H9 (cell line): Measurements from ENCODE around the gene CDH8. TPM values are rescaled to one million over a fixed set of nuclear protein-coding genes. Genes with fewer than 3 reads are reported as not detected.

Experiments used
- DNase-seq: peaks from one replicate; pipeline ENCODE4 v3.0.0-alpha.2; 2017
- H2AFZ ChIP-seq: one replicate; pipeline ENCODE4 v1.6.1; 2013; ENCODE audit warnings: mild to moderate bottlenecking, low read length, control low read depth, moderate library complexity
- H2AK5ac ChIP-seq: 2 replicates; pipeline ENCODE4 v1.6.1; 2013; ENCODE audit warnings: low read length, control low read depth, mixed read lengths; ENCODE audit not compliant: insufficient read length
- H2BK120ac ChIP-seq: one replicate; pipeline ENCODE4 v1.6.1; 2013; ENCODE audit warnings: low read depth, mild to moderate bottlenecking, low read length, control low read depth, inconsistent platforms; ENCODE audit not compliant: poor library complexity, severe bottlenecking
- H2BK12ac ChIP-seq: 2 replicates; pipeline ENCODE4 v1.6.1; 2013; ENCODE audit warnings: low read length, control low read depth, mixed read lengths, low read depth; ENCODE audit not compliant: insufficient read length
- H2BK15ac ChIP-seq: 2 replicates; pipeline ENCODE4 v1.6.1; 2013; ENCODE audit warnings: low read depth, low read length, control low read depth
- H2BK20ac ChIP-seq: one replicate; pipeline ENCODE4 v1.6.1; 2013; ENCODE audit warnings: low read depth, mild to moderate bottlenecking, low read length, control low read depth, inconsistent platforms; ENCODE audit not compliant: poor library complexity, severe bottlenecking
- H2BK5ac ChIP-seq: 2 replicates; pipeline ENCODE4 v1.6.1; 2013; ENCODE audit warnings: low read length, control low read depth, mixed read lengths; ENCODE audit not compliant: insufficient read length
- H3K14ac ChIP-seq: 2 replicates; pipeline ENCODE4 v1.6.1; 2013; ENCODE audit warnings: low read length, control low read depth; ENCODE audit not compliant: insufficient read depth
- H3K18ac ChIP-seq: 2 replicates; pipeline ENCODE4 v1.6.1; 2013; ENCODE audit warnings: low read depth, mild to moderate bottlenecking, mixed read lengths, low read length, control low read depth; ENCODE audit not compliant: insufficient read length
- H3K23ac ChIP-seq: 2 replicates; pipeline ENCODE4 v1.6.1; 2013; ENCODE audit warnings: low read length, control low read depth, mixed read lengths, low read depth; ENCODE audit not compliant: insufficient read length
- H3K23me2 ChIP-seq: 2 replicates; pipeline ENCODE4 v1.6.1; 2013; ENCODE audit warnings: low read depth, mild to moderate bottlenecking, mixed read lengths, low read length, control low read depth; ENCODE audit not compliant: insufficient read length, poor library complexity, severe bottlenecking
- H3K27ac ChIP-seq: 2 replicates; pipeline ENCODE4 v1.5.1; 2013; ENCODE audit warnings: low read length, control low read depth, mixed read lengths, low read depth; ENCODE audit not compliant: insufficient read length
- H3K27me3 ChIP-seq: 2 replicates; pipeline ENCODE4 v1.6.1; 2013; ENCODE audit warnings: low read length, control low read depth, inconsistent platforms; ENCODE audit not compliant: insufficient read depth
- H3K4ac ChIP-seq: 2 replicates; pipeline ENCODE4 v1.6.1; 2013; ENCODE audit warnings: low read depth, mild to moderate bottlenecking, control low read depth, inconsistent platforms, low read length, moderate library complexity
- H3K4me1 ChIP-seq: 2 replicates; pipeline ENCODE4 v1.6.1; 2013; ENCODE audit warnings: low read length, control low read depth, inconsistent platforms; ENCODE audit not compliant: insufficient read depth
- H3K4me2 ChIP-seq: 2 replicates; pipeline ENCODE4 v1.6.1; 2013; ENCODE audit warnings: low read length, control low read depth, mixed read lengths; ENCODE audit not compliant: insufficient read length, insufficient read depth
- H3K56ac ChIP-seq: 2 replicates; pipeline ENCODE4 v1.6.1; 2013; ENCODE audit warnings: low read depth, mild to moderate bottlenecking, mixed read lengths, low read length, control low read depth; ENCODE audit not compliant: insufficient read length
- H3K79me1 ChIP-seq: 2 replicates; pipeline ENCODE4 v1.6.1; 2013; ENCODE audit warnings: low read depth, mild to moderate bottlenecking, moderate library complexity, low read length, control low read depth, inconsistent platforms; ENCODE audit not compliant: insufficient read depth, poor library complexity, severe bottlenecking
- H3K79me2 ChIP-seq: 2 replicates; pipeline ENCODE4 v1.6.1; 2013; ENCODE audit warnings: low read length, control low read depth, inconsistent platforms; ENCODE audit not compliant: insufficient read depth
- H3K9ac ChIP-seq: 2 replicates; pipeline ENCODE4 v1.6.1; 2013; ENCODE audit warnings: low read length, control low read depth, mixed read lengths; ENCODE audit not compliant: insufficient read length; ENCODE audit errors: extremely low read depth
- H3K9me3 ChIP-seq: one replicate; pipeline ENCODE4 v1.6.1; 2013; ENCODE audit warnings: low read depth, low read length, inconsistent platforms; ENCODE audit not compliant: control insufficient read depth
- H3T11ph ChIP-seq: one replicate; pipeline ENCODE4 v1.6.1; 2013; ENCODE audit warnings: mild to moderate bottlenecking, low read length, control low read depth, inconsistent platforms
- H4K20me1 ChIP-seq: one replicate; pipeline ENCODE4 v1.6.1; 2013; ENCODE audit not compliant: control insufficient read depth, insufficient read length, insufficient read depth
- H4K5ac ChIP-seq: 2 replicates; pipeline ENCODE4 v1.6.1; 2013; ENCODE audit warnings: low read depth, mild to moderate bottlenecking, mixed read lengths, low read length, control low read depth; ENCODE audit not compliant: insufficient read length
- H4K8ac ChIP-seq: replicated peaks from 2 replicates; pipeline ENCODE4 v1.6.1; 2013; ENCODE audit warnings: low read length, control low read depth, mixed read lengths, low read depth; ENCODE audit not compliant: insufficient read length
- H4K91ac ChIP-seq: 2 replicates; pipeline ENCODE4 v1.6.1; 2013; ENCODE audit warnings: low read depth, mild to moderate bottlenecking, moderate library complexity, mixed read lengths, low read length, control low read depth; ENCODE audit not compliant: insufficient read length
- H3K27ac Mint-ChIP-seq, 3 experiments: 2 replicates in 2 of 3; 3 replicates in 1 of 3; pipeline ENCODE4 v1.8.0; 2020 to 2021; ENCODE audit warnings: mixed read lengths in 3 of 3, mild to moderate bottlenecking in 1 of 3, moderate library complexity in 1 of 3
- H3K27me3 Mint-ChIP-seq: 2 replicates; pipeline ENCODE4 v1.8.0; 2021; ENCODE audit warnings: low read depth, mild to moderate bottlenecking, moderate library complexity, mixed read lengths
- H3K36me3 Mint-ChIP-seq, 3 experiments: 2 replicates in 2 of 3; 3 replicates in 1 of 3; pipeline ENCODE4 v1.8.0; 2020 to 2021; ENCODE audit warnings: low read depth in 3 of 3, mixed read lengths in 3 of 3; ENCODE audit not compliant: insufficient read depth in 1 of 3
- H3K4me1 Mint-ChIP-seq, 2 experiments: 2 replicates each; pipeline ENCODE4 v1.8.0; 2020; ENCODE audit warnings: mixed read lengths in 2 of 2
- H3K4me3 Mint-ChIP-seq, 2 experiments: 2 replicates in 1 of 2; 3 replicates in 1 of 2; pipeline ENCODE4 v1.8.0; 2020 to 2021; ENCODE audit warnings: mild to moderate bottlenecking in 2 of 2, mixed read lengths in 2 of 2, moderate library complexity in 1 of 2
- H3K9me3 Mint-ChIP-seq, 2 experiments: 2 replicates in 1 of 2; 3 replicates in 1 of 2; pipeline ENCODE4 v1.8.0; 2020; ENCODE audit warnings: mild to moderate bottlenecking in 2 of 2, mixed read lengths in 2 of 2, moderate library complexity in 1 of 2
- WGBS: extraction: QIAGEN DNeasy Blood & Tissue Kit; methylation state at CpG from one replicate; pipeline ENCODE4 v1.1.7; 2013; ENCODE audit warnings: missing lambda C conversion rate, low lambda C conversion rate, mixed read lengths; ENCODE audit not compliant: insufficient read length; ENCODE audit errors: extremely low coverage; 5-methylcytosine and 5-hydroxymethylcytosine counted together
- total RNA-seq: library from RNA; stranded (reverse); gene quantifications from 2 replicates; pipeline ENCODE4 v1.2.1, GENCODE V29; 2021
- TF ChIP-seq, protein P1 (sequence below): fragments of 200-600 bp; sonication (generic); conservative IDR thresholded peaks from 3 replicates; pipeline ENCODE4 v1.8.0; 2021; ENCODE audit warnings: antibody characterized with exemption, mild to moderate bottlenecking

Gene CDH8
- total RNA-seq, 1 experiment from 2014 or later, result 12.0 TPM

DNA sequence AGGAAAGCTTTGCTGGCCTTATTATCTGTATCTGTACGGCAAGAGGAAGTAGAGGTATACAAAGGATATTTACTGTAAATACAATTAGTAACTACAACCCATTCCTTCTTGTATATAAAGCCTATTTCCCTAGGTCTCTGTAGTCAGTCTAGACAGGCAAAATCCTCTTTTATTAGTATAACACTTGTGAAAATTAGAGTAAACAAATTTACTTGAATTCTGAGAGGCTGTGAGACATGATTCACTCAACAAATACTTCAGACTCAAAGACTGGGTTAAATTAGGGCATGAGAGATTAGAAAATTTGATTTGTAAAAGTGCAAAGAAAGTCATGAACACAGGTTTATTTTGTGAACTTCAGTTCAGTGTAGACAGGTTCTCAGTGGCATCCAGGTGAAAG, 30.9 kb upstream of the CDH8 start:
- H2BK12ac ChIP-seq, result no peak overlapping the region
- H3K36me3 Mint-ChIP-seq, result peaks cover 0 to 5% (median 2%) of the 10 kb centered on the region in 3 experiments; a peak in 3 of 7 replicates

More for the DNA sequence above, 30.9 kb upstream of the CDH8 start:
- H3K27ac ChIP-seq, result no peak overlapping the region
- H3T11ph ChIP-seq, result no peak overlapping the region
- no peaks in the 10 kb centered on the region for H3K27me3 Mint-ChIP-seq
- no peaks in the 10 kb centered on the region for H3K27me3 ChIP-seq
- H2AK5ac ChIP-seq, result no peak overlapping the region
- no peak overlapping the region for H3K18ac ChIP-seq
- H3K4me2 ChIP-seq, result no peak overlapping the region
- no peaks in the 10 kb centered on the region for H3K9me3 ChIP-seq
- no peak overlapping the region for H2BK15ac ChIP-seq
- H3K9ac ChIP-seq, result no peak overlapping the region
- H3K4ac ChIP-seq, result no peak overlapping the region
- no peak overlapping the region for H4K91ac ChIP-seq
- H4K20me1 ChIP-seq, result no peaks in the 10 kb centered on the region
- no peak overlapping the region for H2BK120ac ChIP-seq
- H3K4me1 ChIP-seq, result peaks cover 4% of the 10 kb centered on the region; the same call in 1 of the 2 replicates
- no peak overlapping the region for H3K4me3 Mint-ChIP-seq
- no CpG with 5 or more reads among the region's 1 CpG for WGBS
- H3K9me3 Mint-ChIP-seq, result peaks cover 3 to 4% of the 10 kb centered on the region in 2 experiments
- no peaks in the 10 kb centered on the region for H3K79me2 ChIP-seq
- no peak overlapping the region for H3K56ac ChIP-seq
- TF ChIP-seq, protein P1, sequence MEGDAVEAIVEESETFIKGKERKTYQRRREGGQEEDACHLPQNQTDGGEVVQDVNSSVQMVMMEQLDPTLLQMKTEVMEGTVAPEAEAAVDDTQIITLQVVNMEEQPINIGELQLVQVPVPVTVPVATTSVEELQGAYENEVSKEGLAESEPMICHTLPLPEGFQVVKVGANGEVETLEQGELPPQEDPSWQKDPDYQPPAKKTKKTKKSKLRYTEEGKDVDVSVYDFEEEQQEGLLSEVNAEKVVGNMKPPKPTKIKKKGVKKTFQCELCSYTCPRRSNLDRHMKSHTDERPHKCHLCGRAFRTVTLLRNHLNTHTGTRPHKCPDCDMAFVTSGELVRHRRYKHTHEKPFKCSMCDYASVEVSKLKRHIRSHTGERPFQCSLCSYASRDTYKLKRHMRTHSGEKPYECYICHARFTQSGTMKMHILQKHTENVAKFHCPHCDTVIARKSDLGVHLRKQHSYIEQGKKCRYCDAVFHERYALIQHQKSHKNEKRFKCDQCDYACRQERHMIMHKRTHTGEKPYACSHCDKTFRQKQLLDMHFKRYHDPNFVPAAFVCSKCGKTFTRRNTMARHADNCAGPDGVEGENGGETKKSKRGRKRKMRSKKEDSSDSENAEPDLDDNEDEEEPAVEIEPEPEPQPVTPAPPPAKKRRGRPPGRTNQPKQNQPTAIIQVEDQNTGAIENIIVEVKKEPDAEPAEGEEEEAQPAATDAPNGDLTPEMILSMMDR, result no peak
- no peaks in the 10 kb centered on the region for H3K79me1 ChIP-seq
- H3K23me2 ChIP-seq, result no peaks in the 10 kb centered on the region
- no peak overlapping the region for H4K5ac ChIP-seq
- no peak overlapping the region for H2BK20ac ChIP-seq
- no peak overlapping the region for H2AFZ ChIP-seq
- H2BK5ac ChIP-seq, result no peak overlapping the region
- H4K8ac ChIP-seq, result no peak overlapping the region
- peaks cover 17 to 23% of the 10 kb centered on the region in 2 experiments for H3K4me1 Mint-ChIP-seq
- no peak overlapping the region for H3K23ac ChIP-seq
- no peak for DNase-seq
- no peak overlapping the region for H3K14ac ChIP-seq
- H3K27ac Mint-ChIP-seq, result no peak overlapping the region
